Erythroblast (primary cell): ENCODE data around the gene CRTAC1.

Experiments used
- GATA1 ChIP-seq: IDR thresholded peaks from 2 replicates; pipeline ENCODE4 v1.6.1; 2011; ENCODE audit warnings: low read depth, mild to moderate bottlenecking, control low read depth, low read length, moderate library complexity
- POLR2A ChIP-seq: IDR thresholded peaks from 2 replicates; pipeline ENCODE4 v1.6.1; 2011; ENCODE audit warnings: mild to moderate bottlenecking, low read length

DNA sequence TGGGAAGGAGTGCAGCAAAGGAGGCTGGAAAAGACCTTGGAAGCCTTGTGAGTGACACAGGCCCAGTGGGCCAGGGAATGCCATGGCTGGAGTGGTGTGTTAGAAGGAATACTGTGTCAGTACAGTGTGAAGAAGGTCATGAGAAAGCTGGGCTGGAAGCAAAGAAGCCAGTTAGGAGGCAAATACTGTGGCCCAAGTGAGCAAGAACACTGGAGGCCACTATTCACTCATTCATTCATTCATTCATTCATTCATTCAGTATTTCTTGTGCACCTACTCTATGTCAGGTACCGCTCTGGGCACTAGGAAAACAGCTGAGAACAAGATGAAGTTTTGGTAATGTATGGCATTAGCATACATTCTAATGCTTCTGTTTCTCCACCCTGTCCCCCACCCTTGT is 9.6 kb downstream of the CRTAC1 start:
- TF ChIP-seq GATA1 (no peak), POLR2A (no peak)
